HG02642 (cell line): ENCODE results near the gene CASP9.
"Not testable (repeated sequence)": the region's sequence is repeated elsewhere in the genome, so short reads cannot be mapped to it uniquely, and the experiment has no call there.

Experiments used
- ATAC-seq: cut with Tn5 transposase; IDR thresholded peaks from one replicate; pipeline ENCODE4 v1.9.1; 2021; ENCODE audit warnings: mild to moderate bottlenecking; ENCODE audit not compliant: unreplicated experiment, poor library complexity

CASP9 gene

DNA sequence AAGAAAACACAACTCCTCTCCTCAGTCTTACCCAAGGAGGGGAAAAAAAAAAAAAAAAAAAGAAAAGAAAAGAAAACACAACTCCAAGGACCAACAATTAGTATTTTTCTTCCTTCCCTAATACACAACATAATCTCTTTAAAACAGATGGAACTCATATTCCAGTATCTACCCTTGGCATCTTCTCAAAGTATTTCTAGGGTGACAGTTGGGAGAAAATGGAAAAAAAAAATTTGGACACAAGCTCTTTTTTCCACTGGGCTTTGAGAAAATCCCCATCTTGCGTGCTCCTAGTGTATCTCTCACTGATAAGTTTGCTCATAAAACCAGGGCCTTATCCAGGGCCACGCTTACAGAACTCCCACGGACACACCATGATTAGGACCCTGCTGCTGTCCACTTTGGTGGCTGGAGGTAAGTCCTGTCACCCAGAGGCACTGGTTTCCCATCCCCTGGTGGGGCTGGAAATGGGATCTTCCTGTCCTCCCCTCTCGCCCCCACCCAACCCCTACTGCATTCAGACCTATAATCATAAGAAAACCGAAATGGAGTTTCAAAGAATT lies 48.2 kb downstream of the CASP9 start, which contains the start of gene CELA2B:
TSS of gene CELA2B (plus strand) at position 353 of the 563 bp plus-strand sequence. CDS start at position 375, 22 bp downstream.
- ATAC-seq, result no peak

GRCh38 chr1:15472587-15472986 lies 51.4 kb downstream of the CASP9 start:
- ATAC-seq, result no peak

DNA sequence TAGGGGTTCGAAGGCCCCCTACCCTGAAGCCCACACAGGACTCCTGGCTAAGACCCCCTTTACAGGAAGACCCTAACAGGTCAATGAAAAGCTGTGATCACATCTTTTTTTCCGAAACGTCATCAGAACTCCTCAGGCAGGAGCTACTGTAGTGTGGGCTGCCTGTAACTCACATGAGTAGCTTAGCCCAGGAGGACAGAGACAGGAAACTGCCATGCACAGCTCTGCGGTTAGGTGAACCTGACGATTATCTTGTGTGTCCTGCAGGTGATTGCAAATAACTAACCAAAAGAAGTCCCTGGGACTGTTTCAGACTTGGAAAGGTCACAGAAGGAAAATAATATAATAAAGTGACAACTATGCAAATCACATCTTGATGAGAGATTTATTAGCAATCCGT lies 52.3 kb downstream of the CASP9 start:
- ATAC-seq, result not testable (repeated sequence)

DNA sequence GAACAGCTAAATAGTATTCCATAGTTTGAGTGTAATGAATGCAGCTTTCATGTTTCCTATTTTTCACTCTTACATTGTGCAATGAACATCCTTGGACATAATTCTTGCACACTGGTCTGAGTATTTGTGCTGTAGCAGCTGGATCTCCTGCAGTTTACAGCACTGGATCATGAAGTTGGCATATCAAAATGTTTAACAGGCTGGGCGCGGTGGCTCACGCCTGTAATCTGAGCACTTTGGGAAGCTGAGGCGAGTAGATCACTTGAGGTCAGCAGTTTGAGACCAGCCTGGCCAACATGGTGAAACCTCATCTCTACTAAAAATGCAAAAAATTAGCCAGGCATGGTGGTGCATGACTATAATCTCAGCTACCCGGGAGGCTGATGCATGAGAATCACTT lies 52.9 kb downstream of the CASP9 start:
- ATAC-seq, result not testable (repeated sequence)

DNA sequence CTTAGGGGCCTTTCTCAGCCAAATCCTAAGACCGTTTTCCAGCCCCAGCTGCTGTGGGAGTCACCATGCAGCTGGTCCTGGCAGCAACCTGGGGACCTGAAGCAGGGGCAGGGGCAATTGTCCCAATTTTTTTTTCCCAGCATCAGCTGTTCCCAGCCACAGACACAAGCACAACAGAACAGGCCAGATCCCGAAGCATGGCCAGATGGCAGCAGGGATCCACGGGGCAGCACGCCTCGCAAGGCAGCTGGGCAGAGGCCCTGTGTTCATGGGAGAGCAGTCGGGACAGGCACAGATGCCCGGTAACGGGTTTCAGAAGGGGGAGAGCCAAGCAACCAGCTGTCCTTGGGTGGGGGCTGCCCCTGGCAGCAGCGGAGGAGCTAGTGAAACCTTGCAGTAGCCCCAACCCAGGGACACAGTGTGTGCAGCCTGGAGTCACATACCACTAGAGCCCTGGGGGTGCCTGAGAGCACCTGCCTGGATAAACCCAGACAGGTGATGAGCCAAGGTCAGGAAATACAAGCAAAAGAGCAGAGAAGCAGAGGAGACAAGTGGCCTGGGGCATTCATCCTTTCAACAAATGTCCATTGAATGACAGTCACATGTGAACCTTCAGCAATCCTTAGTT lies 54.1 kb downstream of the CASP9 start:
- ATAC-seq, result not testable (repeated sequence)

DNA sequence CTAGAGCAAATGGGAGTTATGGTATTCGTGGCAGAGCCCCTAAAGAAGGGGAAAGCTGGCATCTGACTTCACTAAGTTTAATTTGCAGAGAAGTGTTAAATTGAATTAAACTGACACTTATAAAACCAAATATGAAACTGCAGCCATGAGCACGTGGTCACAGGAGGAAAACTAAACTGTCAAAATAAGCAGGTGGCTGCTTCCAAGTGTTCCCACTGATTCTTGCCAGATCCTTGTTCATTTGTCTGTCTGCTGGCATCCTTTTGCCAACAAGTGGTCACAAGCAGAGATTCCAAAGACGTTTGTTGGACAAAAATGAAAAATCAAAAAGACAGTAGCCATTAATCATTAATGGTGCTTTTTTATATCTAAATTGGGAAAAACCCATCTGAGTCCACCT lies 54.7 kb downstream of the CASP9 start:
- ATAC-seq, result no peak

GRCh38 chr1:15468145-15468544 lies 55.9 kb downstream of the CASP9 start:
- ATAC-seq, result no peak

- ATAC-seq, result not testable (repeated sequence)
These were observed 56.9 kb downstream of the CASP9 start for GRCh38 chr1:15466955-15467625.

GRCh38 chr1:15465674-15466073 lies 58.3 kb downstream of the CASP9 start:
- no peak for ATAC-seq

GRCh38 chr1:15463926-15464322 lies 60.1 kb downstream of the CASP9 start:
- ATAC-seq, result not testable (repeated sequence)

- not testable (repeated sequence) for ATAC-seq
These were observed 60.8 kb downstream of the CASP9 start for GRCh38 chr1:15463064-15463800.

- ATAC-seq, result no peak
These were observed 63.3 kb downstream of the CASP9 start for GRCh38 chr1:15460708-15461095.

DNA sequence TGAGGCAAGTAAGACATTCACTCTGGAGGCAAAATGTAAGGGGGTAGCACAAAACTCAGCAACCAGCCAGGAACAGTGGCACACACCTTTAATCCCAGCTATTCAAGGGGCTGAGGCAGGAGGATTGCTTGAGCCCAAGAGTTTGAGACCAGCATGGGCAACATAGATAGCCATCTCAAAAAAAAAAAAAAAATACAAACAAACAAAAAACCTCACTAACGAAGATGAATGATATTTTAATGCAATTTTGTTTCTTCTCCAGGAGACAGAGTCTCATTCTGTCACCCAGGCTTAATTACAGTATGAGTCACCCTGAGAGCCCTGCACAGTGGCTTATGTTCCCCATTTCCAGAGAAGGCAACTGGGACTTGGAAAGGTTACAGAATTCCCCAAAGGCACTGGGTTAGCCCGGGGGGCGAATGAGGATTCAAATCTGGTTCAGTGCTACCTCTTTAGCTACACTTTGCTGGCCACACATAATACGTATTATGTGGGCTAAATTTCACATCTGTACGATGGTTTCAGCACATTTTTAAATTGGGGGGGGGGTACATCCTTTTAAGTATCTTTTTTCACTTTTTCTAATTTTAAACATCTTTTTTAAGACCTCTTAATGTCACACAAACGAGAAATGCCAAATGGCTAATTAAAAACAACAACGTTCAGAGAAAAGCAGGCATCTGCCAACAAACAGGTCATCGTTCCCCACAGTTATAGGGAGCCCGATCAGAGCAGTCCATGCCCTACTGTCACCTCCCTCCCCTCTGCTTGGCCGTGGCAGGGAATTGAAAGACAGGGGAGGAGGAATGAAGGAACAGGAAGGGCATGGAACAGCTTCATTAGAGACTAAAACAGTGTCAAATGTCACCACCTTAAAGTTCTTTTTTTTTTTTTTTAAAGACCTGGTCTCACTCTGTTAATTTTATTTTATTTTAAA lies 64.0 kb downstream of the CASP9 start:
- ATAC-seq, result no peak

- ATAC-seq, result not testable (repeated sequence)
These were observed 65.6 kb downstream of the CASP9 start for GRCh38 chr1:15458388-15458787.

GRCh38 chr1:15457585-15457984 lies 66.4 kb downstream of the CASP9 start:
- no peak for ATAC-seq

DNA sequence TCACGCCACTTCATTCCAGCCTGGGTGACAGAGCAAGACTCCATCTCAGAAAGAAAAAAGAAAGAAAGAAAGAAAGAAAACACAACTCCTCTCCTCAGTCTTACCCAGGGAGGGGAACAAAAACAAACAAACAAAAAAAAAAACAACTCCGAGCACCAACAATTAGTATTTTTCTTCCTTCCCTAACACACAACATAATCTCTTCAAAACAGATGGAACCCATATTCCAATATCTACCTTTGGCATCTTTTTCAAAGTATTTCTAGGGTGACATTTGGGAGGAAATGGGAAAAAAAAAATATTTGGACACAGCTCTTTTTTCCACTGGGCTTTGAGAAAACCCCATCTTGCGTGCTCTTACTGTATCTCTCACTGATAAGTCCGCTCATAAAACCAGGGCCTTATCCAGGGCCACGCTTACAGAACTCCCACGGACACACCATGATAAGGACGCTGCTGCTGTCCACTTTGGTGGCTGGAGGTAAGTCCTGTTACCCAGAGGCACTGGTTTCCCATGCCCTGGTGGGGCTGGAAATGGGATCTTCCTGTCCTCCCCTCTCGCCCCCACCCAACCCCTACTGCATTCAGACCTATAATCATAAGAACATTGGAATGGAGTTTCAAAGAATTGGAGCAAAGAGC lies 67.6 kb downstream of the CASP9 start, which contains the start of gene CELA2A:
TSS of gene CELA2A (plus strand) at position 420 of the 642 bp plus-strand sequence. CDS start at position 442, 22 bp downstream.
- no peak for ATAC-seq

DNA sequence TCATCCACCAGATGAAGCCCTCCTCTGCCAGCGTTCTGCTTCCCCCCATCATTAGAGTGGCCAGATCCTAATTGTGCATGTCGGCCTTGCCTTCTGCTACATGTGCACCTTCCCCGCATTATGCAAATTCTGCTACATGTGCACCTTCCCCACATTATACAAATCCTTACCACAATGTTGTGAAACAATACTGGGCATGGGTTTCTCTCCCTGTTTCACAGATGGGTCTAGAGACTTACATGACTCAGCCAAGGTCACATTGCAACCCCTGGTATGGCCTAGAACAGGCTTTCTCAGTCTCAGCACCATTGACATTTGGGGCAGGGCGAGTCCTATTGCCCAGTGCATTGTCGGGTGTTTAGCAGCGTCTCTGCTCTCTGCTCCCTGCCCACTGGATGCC lies 68.5 kb downstream of the CASP9 start:
- no peak for ATAC-seq

- ATAC-seq, result no peak
These were observed 69.8 kb downstream of the CASP9 start for GRCh38 chr1:15454256-15454655.

DNA sequence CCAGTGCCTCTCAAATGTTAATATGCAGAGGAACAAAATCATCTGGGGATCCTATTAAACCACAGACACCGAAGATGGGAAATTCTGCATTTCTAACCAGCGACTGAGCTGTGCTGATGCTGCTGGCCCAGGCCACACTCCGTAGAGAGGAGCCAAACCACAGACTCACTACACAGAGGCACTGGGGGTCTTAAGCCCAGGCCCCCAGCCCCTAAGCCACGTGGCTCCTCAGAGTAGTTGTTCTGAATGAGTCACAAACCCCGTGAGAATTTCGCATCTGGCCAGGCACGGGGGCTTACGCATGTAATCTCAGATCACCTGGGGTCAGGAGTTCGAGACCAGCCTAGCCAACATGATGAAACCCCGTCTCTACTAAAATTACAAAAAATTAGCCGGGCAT lies 70.3 kb downstream of the CASP9 start:
- no peak for ATAC-seq
